K562 (cell line): ENCODE measurements around the gene AMZ2. TPM values are rescaled to one million over a fixed set of nuclear protein-coding genes. Genes with fewer than 3 reads are reported as not detected.

Experiments used
- CCNT2 ChIP-seq: IDR thresholded peaks from 2 replicates; pipeline ENCODE4 v1.6.1; 2011; ENCODE audit warnings: borderline replicate concordance, low read depth, mild to moderate bottlenecking, moderate library complexity, mixed read lengths, low read length; ENCODE audit not compliant: insufficient read length; ENCODE audit errors: extremely low read depth
- IRF2 ChIP-seq: sonication (generic); formaldehyde crosslinking; IDR thresholded peaks from 2 replicates; pipeline ENCODE4 v1.8.1; 2022; ENCODE audit warnings: mild to moderate bottlenecking, missing genetic modification reagents
- NFIC ChIP-seq: fragments of 450-650 bp; IDR thresholded peaks from 2 replicates; pipeline ENCODE4 v1.6.1; 2017; ENCODE audit warnings: mild to moderate bottlenecking, inconsistent platforms
- TCF3 ChIP-seq: sonication (generic); formaldehyde crosslinking; IDR thresholded peaks from 2 replicates; pipeline ENCODE4 v1.4.0; 2020; ENCODE audit warnings: mild to moderate bottlenecking, missing genetic modification reagents
- polyA plus RNA-seq, 8 experiments: library from polyadenylated mRNA; depleted of rRNA in 4 of 8; stranded (reverse) in 5 of 8; unstranded in 3 of 8; fragments of >200 nt; fragmentation: Nextera tagmentation in 2 of 8; fragmentation: Illumina TruSeq in 1 of 8; extraction: Ambion mirVana in 2 of 8; extraction: Trizol in 1 of 8; gene quantifications; 2 replicates each; pipeline versions ENCODE4 v1.2.1 to v1.2.3, GENCODE V29; 2011 to 2014; ENCODE audit warnings: inconsistent platforms in 1 of 8, missing spikeins in 1 of 8
- total RNA-seq, 7 experiments: library from RNA; depleted of rRNA in 6 of 7; stranded (reverse); fragments of >200 nt in 6 of 7; fragmentation: Illumina TruSeq in 2 of 7; extraction: Trizol in 2 of 7; gene quantifications; 2 replicates each; pipeline versions ENCODE4 v1.2.1 to v1.2.3, GENCODE V29; 2011 to 2021; ENCODE audit warnings: low replicate concordance in 1 of 7
- TF ChIP-seq, protein P1 (sequence below): fragments of 250-450 bp; sonication (Bioruptor Pico); IDR thresholded peaks from 2 replicates; pipeline ENCODE4 v1.9.0; 2021; ENCODE audit warnings: mild to moderate bottlenecking
- TF ChIP-seq, protein P2 (sequence below), 3 experiments: fragments of 200-800 bp in 1 of 3; fragments of 250-450 bp in 1 of 3; fragments of 450-650 bp in 1 of 3; sonication (Bioruptor Pico) in 1 of 3; sonication (Bioruptor generic) in 1 of 3; formaldehyde crosslinking in 1 of 3; IDR thresholded peaks; 2 replicates each; pipeline versions ENCODE4 v1.6.1 to v1.8.0; 2016 to 2022; ENCODE audit warnings: mild to moderate bottlenecking in 2 of 3, missing genetic modification characterization in 2 of 3, missing compliant biosample characterization in 1 of 3, moderate library complexity in 1 of 3

The AMZ2 gene
- total and polyA plus RNA-seq, 9 of the 15 experiments (the other 6 are each of a cell fraction or from before 2014, with no cell fraction given), result 22.6 to 92.2 (median 52.6) TPM

DNA sequence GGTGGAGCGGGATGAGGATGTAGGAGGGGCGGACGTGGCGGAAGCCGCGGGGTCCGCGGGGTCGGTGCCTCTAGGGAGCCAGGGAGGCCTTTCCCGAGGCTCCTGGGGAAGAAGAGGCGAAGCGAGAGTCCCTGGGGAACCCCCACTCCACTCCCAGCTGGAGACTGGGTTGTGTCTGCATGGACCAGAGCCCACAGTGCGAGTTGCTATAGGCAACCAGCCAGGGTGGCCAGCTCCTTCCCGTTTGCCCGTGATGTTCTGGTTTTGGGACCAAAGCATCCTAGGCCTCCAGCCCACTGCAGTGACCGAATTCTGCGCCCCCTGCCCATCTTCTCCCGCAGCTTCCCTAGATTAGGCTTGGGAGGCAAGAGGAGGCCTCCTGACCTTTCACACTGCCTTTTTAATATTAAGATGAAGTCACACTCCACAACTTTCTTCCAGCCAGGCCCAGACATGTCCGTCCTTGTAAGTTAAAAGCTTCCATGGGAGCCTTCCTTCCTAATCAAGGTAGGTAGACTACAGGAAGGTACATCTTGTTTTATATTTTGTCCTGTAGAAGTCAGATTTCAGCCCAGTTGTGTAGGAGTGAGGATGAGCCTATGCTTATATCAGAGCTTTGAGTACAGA, 469 bp downstream of the AMZ2 start (continued):
- TF ChIP-seq CCNT2, result peak; percentile 6
- TF ChIP-seq, protein P1, sequence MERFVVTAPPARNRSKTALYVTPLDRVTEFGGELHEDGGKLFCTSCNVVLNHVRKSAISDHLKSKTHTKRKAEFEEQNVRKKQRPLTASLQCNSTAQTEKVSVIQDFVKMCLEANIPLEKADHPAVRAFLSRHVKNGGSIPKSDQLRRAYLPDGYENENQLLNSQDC (CRISPR knock-in tag), result no peak
- TF ChIP-seq TCF3 (CRISPR knock-in tag), result 0 out of 2 replicates have a peak, but pooled peaks have one; percentile 3
- TF ChIP-seq, protein P2, sequence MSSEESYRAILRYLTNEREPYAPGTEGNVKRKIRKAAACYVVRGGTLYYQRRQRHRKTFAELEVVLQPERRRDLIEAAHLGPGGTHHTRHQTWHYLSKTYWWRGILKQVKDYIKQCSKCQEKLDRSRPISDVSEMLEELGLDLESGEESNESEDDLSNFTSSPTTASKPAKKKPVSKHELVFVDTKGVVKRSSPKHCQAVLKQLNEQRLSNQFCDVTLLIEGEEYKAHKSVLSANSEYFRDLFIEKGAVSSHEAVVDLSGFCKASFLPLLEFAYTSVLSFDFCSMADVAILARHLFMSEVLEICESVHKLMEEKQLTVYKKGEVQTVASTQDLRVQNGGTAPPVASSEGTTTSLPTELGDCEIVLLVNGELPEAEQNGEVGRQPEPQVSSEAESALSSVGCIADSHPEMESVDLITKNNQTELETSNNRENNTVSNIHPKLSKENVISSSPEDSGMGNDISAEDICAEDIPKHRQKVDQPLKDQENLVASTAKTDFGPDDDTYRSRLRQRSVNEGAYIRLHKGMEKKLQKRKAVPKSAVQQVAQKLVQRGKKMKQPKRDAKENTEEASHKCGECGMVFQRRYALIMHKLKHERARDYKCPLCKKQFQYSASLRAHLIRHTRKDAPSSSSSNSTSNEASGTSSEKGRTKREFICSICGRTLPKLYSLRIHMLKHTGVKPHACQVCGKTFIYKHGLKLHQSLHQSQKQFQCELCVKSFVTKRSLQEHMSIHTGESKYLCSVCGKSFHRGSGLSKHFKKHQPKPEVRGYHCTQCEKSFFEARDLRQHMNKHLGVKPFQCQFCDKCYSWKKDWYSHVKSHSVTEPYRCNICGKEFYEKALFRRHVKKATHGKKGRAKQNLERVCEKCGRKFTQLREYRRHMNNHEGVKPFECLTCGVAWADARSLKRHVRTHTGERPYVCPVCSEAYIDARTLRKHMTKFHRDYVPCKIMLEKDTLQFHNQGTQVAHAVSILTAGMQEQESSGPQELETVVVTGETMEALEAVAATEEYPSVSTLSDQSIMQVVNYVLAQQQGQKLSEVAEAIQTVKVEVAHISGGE (CRISPR knock-in tag; IDR thresholded peaks at IDR 0.05), result peak in 1 of 3 experiments; percentile 18; a peak in 1 of 6 replicates
- TF ChIP-seq IRF2, result no peak
- 0 out of 2 replicates have a peak, but pooled peaks have one; percentile 2 for TF ChIP-seq NFIC
